Measurements from ENCODE around the gene BRAF.

DNA sequence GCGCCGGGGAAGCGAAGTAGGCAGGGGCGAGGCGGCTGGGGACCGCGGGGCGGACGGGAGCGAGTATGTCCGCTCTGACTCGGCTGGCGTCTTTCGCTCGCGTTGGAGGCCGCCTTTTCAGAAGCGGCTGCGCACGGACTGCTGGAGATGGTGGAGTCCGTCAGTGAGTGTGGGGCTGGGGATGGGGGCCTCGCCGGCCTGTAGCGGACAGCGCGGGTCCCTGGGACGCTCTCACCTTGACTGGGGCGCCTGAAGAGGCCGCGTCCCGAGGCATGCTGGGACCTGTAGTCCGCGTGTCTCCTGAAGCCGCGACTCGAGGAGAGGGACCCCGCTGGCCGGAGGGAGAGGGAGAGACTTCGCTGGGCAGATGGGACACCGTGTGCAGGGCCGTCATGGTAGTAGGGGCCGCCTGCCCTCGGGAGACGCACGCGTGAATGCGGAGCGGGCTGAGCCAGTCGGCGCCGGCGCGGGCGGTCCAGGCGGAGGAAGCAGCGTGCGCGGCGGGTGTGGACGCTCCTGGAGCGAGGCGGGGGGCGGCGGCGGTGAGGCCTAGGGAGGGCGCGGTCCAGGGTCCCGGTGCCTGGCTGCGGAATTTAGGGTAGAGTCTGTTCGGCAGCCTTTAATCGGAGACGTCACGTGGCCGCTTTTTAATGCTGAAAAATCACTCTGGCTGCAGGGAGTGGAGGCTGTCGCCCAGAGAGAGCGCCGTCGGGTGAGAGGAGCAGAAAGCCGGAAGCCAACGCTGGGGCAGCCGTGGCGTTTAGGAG is 227.9 kb downstream of the BRAF start, which contains the start of gene NDUFB2:
- TF ChIP-seq, protein P1, sequence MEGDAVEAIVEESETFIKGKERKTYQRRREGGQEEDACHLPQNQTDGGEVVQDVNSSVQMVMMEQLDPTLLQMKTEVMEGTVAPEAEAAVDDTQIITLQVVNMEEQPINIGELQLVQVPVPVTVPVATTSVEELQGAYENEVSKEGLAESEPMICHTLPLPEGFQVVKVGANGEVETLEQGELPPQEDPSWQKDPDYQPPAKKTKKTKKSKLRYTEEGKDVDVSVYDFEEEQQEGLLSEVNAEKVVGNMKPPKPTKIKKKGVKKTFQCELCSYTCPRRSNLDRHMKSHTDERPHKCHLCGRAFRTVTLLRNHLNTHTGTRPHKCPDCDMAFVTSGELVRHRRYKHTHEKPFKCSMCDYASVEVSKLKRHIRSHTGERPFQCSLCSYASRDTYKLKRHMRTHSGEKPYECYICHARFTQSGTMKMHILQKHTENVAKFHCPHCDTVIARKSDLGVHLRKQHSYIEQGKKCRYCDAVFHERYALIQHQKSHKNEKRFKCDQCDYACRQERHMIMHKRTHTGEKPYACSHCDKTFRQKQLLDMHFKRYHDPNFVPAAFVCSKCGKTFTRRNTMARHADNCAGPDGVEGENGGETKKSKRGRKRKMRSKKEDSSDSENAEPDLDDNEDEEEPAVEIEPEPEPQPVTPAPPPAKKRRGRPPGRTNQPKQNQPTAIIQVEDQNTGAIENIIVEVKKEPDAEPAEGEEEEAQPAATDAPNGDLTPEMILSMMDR (IDR thresholded peaks at IDR 0.05) = peak in 1 of 5 experiments; percentile 37
- peak; percentile 61 to 84 for TF ChIP-seq POLR2A (IDR thresholded peaks at IDR 0.05)

Measured in tibial nerve (tissue), 3 donors.